GM21825 (cell line): ENCODE results near the gene PON1.
A peak's percentile ranks its signal among the peaks of the same experiment; 100 is the strongest.

Source experiments
- ATAC-seq: cut with Tn5 transposase; IDR thresholded peaks from one replicate; pipeline ENCODE4 v1.9.1; 2021; ENCODE audit warnings: mild to moderate bottlenecking, moderate library complexity; ENCODE audit not compliant: unreplicated experiment

The PON1 gene

DNA sequence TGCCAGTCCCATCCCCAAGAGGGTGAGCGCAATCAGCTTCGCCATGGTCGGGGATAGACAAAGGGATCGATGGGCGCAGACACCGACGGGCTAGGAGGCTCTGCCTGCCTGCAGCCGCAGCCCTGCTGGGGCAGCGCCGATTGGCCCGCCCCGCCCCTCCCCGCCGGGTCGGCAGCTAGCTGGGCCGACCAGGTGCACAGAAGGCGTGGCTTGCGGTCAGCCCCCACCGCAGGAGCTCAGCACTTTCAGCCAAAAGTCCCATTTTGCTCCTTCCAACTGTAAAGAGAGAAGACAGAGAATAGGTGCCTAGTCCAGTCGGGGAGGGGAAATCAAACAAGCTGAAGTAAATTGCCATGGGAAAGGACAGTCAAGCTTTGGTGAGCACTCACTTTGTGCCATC is at the start of gene PON1:
PON1 (minus strand) TSS at position 102 of the 400 bp plus-strand sequence; CDS start at position 45, 57 bp downstream.
- no peak for ATAC-seq

- ATAC-seq, result no peak
These were observed 49.0 kb upstream of the PON1 start for GRCh38 chr7:95373323-95373722.

DNA sequence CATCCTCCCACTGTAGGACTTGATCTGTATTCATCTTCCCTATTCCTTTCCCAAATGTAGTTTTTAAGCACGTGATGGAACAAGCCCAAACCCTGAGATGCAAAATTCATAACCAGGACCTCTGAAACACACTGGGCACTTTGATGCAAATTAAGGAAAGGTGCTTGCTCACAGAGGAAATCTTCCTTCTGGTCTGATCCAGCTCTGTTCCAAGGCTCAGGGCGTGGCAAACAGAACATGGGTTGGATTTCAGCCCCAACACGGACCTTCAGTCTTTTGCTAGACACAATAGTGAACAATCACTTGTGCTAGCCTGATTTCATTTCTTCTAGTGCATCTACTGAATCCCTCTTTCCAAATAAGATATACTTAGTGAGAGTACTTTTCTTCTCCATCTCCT is 43.9 kb upstream of the PON1 start:
- ATAC-seq, result no peak

DNA sequence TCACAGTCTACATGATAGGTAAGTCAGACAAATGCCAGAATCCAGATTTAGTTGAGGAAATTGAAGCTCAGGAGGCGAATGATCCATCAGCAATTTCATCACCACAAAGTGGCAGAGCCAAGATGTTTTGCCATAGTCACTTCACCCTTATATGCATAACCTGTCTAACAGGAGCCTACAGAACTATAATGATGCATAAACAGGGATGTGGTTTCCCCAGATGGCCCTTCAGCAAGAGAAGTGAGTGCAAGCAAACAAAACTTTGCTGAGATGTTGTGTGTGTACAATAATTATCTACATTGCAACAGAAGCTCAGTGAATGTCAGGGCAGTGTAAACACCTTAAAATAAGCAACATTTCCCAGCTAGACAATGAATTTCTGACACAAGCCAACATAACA is 43.3 kb upstream of the PON1 start:
- no peak for ATAC-seq

DNA sequence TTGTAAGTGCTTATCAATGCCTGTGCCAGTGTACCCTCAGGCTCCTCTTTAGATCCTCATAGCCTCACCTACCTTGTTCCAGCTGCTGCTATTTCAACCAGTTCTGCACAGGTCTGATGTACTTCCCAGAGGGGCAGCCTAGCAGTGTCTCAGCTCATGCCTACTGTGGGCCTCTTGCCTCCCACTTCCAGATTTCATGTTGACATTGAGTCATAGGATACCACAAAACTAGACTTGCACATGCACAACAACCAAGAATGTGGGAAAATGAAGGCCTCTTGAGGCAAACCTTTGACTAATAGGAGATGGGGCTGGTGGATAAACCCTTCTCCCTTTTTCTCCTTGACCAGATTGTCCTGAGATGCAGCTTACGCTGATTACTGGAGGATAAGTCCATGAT is 40.8 kb upstream of the PON1 start:
- ATAC-seq, result no peak

DNA sequence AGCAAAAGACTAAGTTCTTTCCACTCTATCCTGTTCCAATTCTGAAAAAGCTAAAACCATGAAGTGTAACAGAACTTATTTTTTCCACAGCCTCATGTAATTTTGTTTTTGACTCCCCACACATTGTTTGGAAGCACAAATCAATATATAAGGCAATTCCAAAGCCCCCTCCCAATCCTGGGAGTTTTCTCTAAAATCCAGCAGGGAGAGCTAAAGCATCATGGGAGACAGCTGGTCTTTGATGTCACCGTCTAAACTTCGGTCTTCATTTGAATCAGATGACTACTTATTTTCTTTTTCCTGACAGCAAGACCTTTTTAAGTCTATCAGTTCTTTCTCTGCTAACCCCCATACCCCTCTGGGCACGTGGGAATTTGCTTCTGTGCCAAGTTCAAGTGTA is 33.3 kb upstream of the PON1 start:
- ATAC-seq, result no peak

- no peak for ATAC-seq
These were observed 18.4 kb upstream of the PON1 start for GRCh38 chr7:95342642-95343307.

- ATAC-seq, result no peak
These were observed 17.7 kb upstream of the PON1 start for GRCh38 chr7:95342029-95342428.

- ATAC-seq, result no peak
These were observed 16.2 kb upstream of the PON1 start for GRCh38 chr7:95340491-95340890.

DNA sequence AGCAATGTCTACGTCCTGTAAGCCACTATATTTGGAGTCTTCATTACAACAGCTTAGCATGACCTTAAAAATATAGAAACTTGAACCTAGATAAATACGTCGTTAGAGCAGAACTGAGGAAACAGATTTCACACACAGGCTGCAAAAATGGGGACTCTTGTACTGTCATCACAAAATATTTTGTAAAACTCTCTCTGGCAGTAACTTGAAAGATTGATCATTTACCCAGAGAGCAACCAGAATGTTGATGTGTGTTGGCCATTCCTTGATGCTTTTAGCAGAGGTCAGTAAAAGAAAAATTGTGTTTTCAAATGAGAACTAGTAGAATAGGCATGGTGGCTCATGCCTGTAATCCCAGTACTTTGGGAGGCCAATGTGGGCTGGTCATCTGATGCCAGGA is 14.5 kb upstream of the PON1 start:
- ATAC-seq, result no peak

- no peak for ATAC-seq
These were observed 10.8 kb upstream of the PON1 start for GRCh38 chr7:95335093-95335492.

DNA sequence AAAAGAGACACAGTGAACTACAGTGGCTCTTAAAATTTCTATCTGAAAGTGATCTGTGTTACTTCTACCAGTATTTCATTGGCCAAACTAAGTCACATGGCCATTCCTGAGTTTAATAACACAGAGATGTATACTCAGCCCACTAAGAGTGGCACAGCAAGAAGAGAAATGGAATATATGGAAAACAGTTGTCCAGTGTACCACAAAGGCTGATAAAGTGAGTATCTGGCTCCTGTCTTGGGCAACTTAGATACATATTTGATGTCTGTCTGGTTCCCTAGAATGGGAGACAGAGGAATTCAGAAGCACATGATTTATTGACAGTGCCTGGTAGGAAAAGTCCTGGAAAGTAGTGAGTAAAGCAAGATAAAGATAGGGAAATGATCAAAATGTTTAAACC is 10.1 kb upstream of the PON1 start:
- ATAC-seq, result no peak

- ATAC-seq, result peak; percentile 17
These were observed 6.6 kb upstream of the PON1 start for GRCh38 chr7:95330961-95331337.

GRCh38 chr7:95330204-95330960 is 6.0 kb upstream of the PON1 start:
- peak; percentile 97 for ATAC-seq

- no peak for ATAC-seq
These were observed 3.0 kb upstream of the PON1 start for GRCh38 chr7:95327356-95327755.

DNA sequence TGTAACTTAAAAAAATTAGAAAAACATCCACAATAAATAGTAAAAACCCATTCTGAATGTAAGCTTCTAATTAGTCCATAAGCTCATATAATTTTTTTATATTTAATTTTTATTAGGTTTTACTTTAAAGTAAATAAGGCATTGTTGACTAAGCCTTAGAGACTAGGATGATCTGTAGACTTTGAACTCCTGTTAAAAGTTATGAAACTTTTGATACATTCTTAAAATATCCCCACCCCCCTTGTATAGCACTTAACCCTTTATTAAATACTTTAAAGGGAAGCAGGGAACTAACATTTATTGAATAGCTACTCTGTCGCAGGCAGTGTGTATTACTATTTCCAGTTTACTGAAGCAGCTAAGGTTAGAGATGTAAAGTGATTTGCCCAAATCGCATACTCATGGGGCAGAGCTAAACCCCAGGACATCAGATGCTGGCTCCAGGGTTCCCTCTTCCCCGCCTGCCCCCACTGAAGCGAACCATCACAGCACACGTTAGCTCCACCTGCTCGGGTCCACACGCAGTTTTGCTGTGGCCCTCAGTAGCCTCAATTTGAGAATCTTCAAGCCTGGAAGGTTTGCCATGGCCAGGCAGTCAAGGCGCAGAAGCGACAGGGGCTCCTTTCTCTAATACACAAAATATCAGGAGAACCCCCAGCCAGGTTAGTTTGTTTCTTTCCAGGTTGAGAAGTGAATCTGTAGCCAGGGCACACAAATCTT is 762 bp downstream of the PON1 start:
- ATAC-seq, result no peak

GRCh38 chr7:95322854-95323253 is 1.5 kb downstream of the PON1 start:
- ATAC-seq, result no peak

GRCh38 chr7:95322396-95322795 is 1.9 kb downstream of the PON1 start:
- no peak for ATAC-seq

DNA sequence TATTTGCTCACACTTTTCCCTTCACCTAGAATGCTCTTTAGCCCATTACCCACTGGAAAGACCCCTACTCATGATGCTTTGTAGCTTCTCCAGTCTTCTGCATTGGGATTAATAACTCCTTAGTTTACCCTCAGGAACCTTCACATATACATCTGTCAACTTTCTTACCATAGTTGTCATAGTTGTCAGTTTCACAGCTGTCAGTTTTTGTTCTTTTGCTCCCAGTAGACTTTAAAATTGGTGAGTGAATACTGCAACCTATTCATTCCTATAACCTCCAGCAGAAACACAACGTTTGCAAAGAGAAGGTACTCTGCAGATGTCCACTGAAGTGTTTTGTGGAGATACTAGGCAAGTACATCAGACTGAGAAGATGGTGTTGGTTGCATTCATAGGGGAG is 2.6 kb downstream of the PON1 start:
- no peak for ATAC-seq

DNA sequence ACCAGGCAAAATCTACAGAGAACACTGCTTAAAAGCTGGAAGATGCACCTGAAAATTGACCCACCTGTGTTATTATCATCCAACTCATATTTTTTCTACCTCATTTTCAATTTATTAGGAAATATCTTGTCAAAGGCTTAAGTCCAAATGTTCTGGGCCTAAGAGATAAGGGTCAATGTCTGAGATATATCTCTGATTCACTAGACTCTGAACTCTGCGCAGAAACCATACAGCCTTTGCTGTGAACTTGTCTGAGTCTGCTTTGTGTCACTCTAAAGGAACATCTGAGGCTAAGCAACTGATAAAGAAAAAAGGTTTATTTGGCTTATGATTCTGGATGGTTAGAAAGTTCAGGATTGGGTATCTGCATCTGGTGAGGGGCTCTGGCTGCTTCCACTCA is 3.7 kb downstream of the PON1 start:
- ATAC-seq, result no peak

- no peak for ATAC-seq
These were observed 4.8 kb downstream of the PON1 start for GRCh38 chr7:95319570-95319969.

GRCh38 chr7:95318501-95319100 is 5.7 kb downstream of the PON1 start:
- ATAC-seq, result no peak
